ENCODE measurements around the gene UCN3.

DNA sequence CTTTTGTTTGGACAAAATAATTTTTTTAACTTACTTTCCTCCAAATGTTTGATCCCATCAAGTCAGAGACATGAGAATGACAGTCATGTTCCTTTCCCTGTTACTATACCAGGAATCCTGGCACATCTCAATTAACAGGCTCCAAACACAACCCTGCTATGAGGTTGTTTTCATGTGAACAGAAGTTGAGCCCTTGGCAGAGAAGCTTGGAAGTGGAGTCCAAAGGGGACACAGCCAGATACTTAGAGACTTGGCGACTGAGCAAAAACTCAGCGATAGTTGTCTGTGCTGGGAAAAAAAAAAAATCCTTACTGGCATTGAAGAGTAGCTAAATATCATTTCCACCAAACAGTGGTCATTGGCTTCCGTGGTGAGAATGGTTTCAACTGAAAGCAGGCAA lies 27.0 kb downstream of the UCN3 start:
- no peak for TF ChIP-seq ZNF146 (tag by site-specific recombination; IDR thresholded peaks at IDR 0.05)
- TF ChIP-seq BCL11A (tag by site-specific recombination; IDR thresholded peaks at IDR 0.05; ENCODE audit: low read depth) = no peak
- no peak for TF ChIP-seq ZNF324 (tag by site-specific recombination; IDR thresholded peaks at IDR 0.05)
- no peak for TF ChIP-seq ZNF701 (tag by site-specific recombination; IDR thresholded peaks at IDR 0.05)
- TF ChIP-seq SALL2 (tag by site-specific recombination; IDR thresholded peaks at IDR 0.05; ENCODE audit: borderline replicate concordance) = no peak
- no peak for TF ChIP-seq ZNF398 (tag by site-specific recombination; IDR thresholded peaks at IDR 0.05)
- TF ChIP-seq ZNF274 (IDR thresholded peaks at IDR 0.05; ENCODE audit: low read length) = no peak
- no peak for TF ChIP-seq ZNF274 (tag by site-specific recombination; IDR thresholded peaks at IDR 0.05; ENCODE audit: borderline replicate concordance)
- no peak for TF ChIP-seq ZSCAN5A (tag by site-specific recombination; IDR thresholded peaks at IDR 0.05)
- TF ChIP-seq, protein P1, sequence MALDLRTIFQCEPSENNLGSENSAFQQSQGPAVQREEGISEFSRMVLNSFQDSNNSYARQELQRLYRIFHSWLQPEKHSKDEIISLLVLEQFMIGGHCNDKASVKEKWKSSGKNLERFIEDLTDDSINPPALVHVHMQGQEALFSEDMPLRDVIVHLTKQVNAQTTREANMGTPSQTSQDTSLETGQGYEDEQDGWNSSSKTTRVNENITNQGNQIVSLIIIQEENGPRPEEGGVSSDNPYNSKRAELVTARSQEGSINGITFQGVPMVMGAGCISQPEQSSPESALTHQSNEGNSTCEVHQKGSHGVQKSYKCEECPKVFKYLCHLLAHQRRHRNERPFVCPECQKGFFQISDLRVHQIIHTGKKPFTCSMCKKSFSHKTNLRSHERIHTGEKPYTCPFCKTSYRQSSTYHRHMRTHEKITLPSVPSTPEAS (tag by site-specific recombination; IDR thresholded peaks at IDR 0.05) = no peak

Measured in HEK293 (cell line).